Neural cell (in vitro differentiated cells): Measurements from ENCODE around the gene SMARCA1. TPM values are rescaled to one million over a fixed set of nuclear protein-coding genes. Genes with fewer than 3 reads are reported as not detected.
"Not testable (repeated sequence)": the region's sequence is repeated elsewhere in the genome, so short reads cannot be mapped to it uniquely, and the experiment has no call there.

Source experiments
- H2AFZ ChIP-seq: fragments of 200-600, 300-800 bp; sonication (generic), shearing (Covaris generic); 2 replicates; pipeline ENCODE4 v1.6.0; 2014; ENCODE audit warnings: low read depth, mild to moderate bottlenecking, antibody characterized with exemption, low read length, moderate library complexity
- H3F3A ChIP-seq: fragments of 200-600 bp; shearing (Covaris generic); 2 replicates; pipeline ENCODE4 v1.6.1; 2016; ENCODE audit warnings: mild to moderate bottlenecking, moderate library complexity, mixed read lengths, antibody characterized with exemption, low read length; ENCODE audit not compliant: insufficient read depth, poor library complexity, severe bottlenecking
- H3K27ac ChIP-seq: fragments of 200-600, 300-800 bp; sonication (generic), shearing (Covaris generic); 2 replicates; pipeline ENCODE4 v1.5.1; 2014; ENCODE audit warnings: mild to moderate bottlenecking, low read length, moderate library complexity
- H3K27me3 ChIP-seq: fragments of 300-800, 200-600 bp; sonication (generic), shearing (Covaris generic); 2 replicates; pipeline ENCODE4 v1.6.0; 2014; ENCODE audit warnings: mild to moderate bottlenecking, low read depth, low read length, moderate library complexity; ENCODE audit not compliant: insufficient read depth
- H3K36me3 ChIP-seq: fragments of 300-800, 200-600 bp; sonication (generic), shearing (Covaris generic); 2 replicates; pipeline ENCODE4 v1.5.1; 2014; ENCODE audit warnings: mild to moderate bottlenecking, antibody characterized with exemption, low read length, moderate library complexity; ENCODE audit not compliant: insufficient read depth
- H3K4me2 ChIP-seq: fragments of 300-800, 200-600 bp; sonication (generic), shearing (Covaris generic); 2 replicates; pipeline ENCODE4 v1.6.0; 2014; ENCODE audit warnings: mild to moderate bottlenecking, low read length
- H3K4me3 ChIP-seq: fragments of 300-800, 200-600 bp; sonication (generic), shearing (Covaris generic); 2 replicates; pipeline ENCODE4 v1.5.1; 2014; ENCODE audit warnings: mild to moderate bottlenecking, low read length, moderate library complexity
- H3K79me2 ChIP-seq: fragments of 200-600 bp; shearing (Covaris generic); replicated peaks from 2 replicates; pipeline ENCODE4 v1.6.0; 2014; ENCODE audit warnings: mild to moderate bottlenecking, low read length, moderate library complexity; ENCODE audit not compliant: insufficient read depth
- H3K9ac ChIP-seq: fragments of 300-800, 200-600 bp; sonication (generic), shearing (Covaris generic); 2 replicates; pipeline ENCODE4 v1.6.1; 2016; ENCODE audit warnings: mild to moderate bottlenecking, low read length, mixed read lengths
- H3K9me2 ChIP-seq: fragments of 200-600 bp; shearing (Covaris generic); 2 replicates; pipeline ENCODE4 v1.6.1; 2016; ENCODE audit warnings: mild to moderate bottlenecking, low read length, mixed read lengths; ENCODE audit not compliant: insufficient read depth
- H3K9me3 ChIP-seq: fragments of 200-600, 300-800 bp; sonication (generic), shearing (Covaris generic); 2 replicates; pipeline ENCODE4 v1.6.1; 2016; ENCODE audit warnings: mild to moderate bottlenecking, mixed run types, low read length, moderate library complexity, mixed read lengths
- H4K20me1 ChIP-seq: fragments of 200-600 bp; shearing (Covaris generic); 2 replicates; pipeline ENCODE4 v1.6.1; 2016; ENCODE audit warnings: mild to moderate bottlenecking, mixed run types; ENCODE audit not compliant: insufficient read depth
- CTCF ChIP-seq: fragments of 450-650 bp; IDR thresholded peaks from 2 replicates; pipeline ENCODE4 v1.5.1; 2014; ENCODE audit warnings: antibody characterized with exemption, mild to moderate bottlenecking, moderate library complexity; ENCODE audit not compliant: poor library complexity, severe bottlenecking
- EP300 ChIP-seq: fragments of 450-650 bp; conservative IDR thresholded peaks from 2 replicates; pipeline ENCODE4 v1.6.1; 2014; ENCODE audit warnings: antibody characterized with exemption, mild to moderate bottlenecking, moderate library complexity; ENCODE audit not compliant: poor library complexity, severe bottlenecking
- EZH2 ChIP-seq: fragments of 200-600, 300-800 bp; shearing (Covaris generic), sonication (generic); IDR thresholded peaks from 2 replicates; pipeline ENCODE4 v1.6.1; 2014; ENCODE audit warnings: antibody characterized with exemption, low read length, borderline replicate concordance, mild to moderate bottlenecking; ENCODE audit not compliant: insufficient read depth, poor library complexity, severe bottlenecking
- MXI1 ChIP-seq: fragments of 450-650 bp; conservative IDR thresholded peaks from 2 replicates; pipeline ENCODE4 v1.6.1; 2014; ENCODE audit warnings: antibody characterized with exemption, mild to moderate bottlenecking; ENCODE audit not compliant: poor library complexity, severe bottlenecking
- POLR2AphosphoS5 ChIP-seq: IDR thresholded peaks from 2 replicates; pipeline ENCODE4 v1.6.1; 2012
- RAD21 ChIP-seq: fragments of 450-650 bp; conservative IDR thresholded peaks from 2 replicates; pipeline ENCODE4 v1.6.1; 2014; ENCODE audit warnings: antibody characterized with exemption, mild to moderate bottlenecking, moderate library complexity
- SMC3 ChIP-seq: fragments of 450-650 bp; conservative IDR thresholded peaks from 2 replicates; pipeline ENCODE4 v1.6.1; 2014; ENCODE audit warnings: antibody characterized with exemption, mild to moderate bottlenecking, moderate library complexity; ENCODE audit not compliant: poor library complexity
- TAF1 ChIP-seq: IDR thresholded peaks from 2 replicates; pipeline ENCODE4 v1.6.1; 2012; ENCODE audit warnings: low read depth
- polyA plus RNA-seq: library from polyadenylated mRNA; depleted of rRNA; stranded (reverse); fragments of >200 nt; gene quantifications from 2 replicates; pipeline ENCODE4 v1.2.3, GENCODE V29; 2014
- TF ChIP-seq, protein P1 (sequence below): IDR thresholded peaks from 2 replicates; pipeline ENCODE4 v1.6.1; 2012; ENCODE audit warnings: borderline replicate concordance

SMARCA1 gene
- polyA plus RNA-seq, 1 donor from 2014 or later = 66.9 TPM

DNA sequence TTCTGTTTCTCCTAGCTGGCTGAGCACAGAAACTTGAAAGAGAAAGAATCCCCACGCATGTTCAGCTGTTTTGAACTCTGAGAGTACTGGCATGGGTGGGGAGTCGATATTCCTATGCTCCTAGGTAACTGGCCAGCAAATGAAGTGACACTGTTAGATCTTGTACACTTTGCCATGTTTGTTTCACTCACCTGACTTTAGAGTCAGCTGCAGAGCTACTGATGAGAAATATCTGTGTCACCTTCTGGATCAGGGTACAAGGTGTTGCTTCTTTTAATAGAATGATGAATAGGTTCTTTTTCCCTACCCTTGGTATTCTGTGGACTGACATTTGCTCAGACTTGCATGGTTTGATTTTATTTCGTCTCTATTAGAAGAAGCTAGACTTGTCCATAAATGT is 45.1 kb upstream of the SMARCA1 start:
- no peaks in the 10 kb centered on the region for H3K27me3 ChIP-seq
- no peaks in the 10 kb centered on the region for H3K9me2 ChIP-seq
- no peak for TF ChIP-seq TAF1
- no peak for TF ChIP-seq SMC3
- TF ChIP-seq EZH2 = no peak
- no peak for TF ChIP-seq POLR2AphosphoS5
- no peak for TF ChIP-seq MXI1
- H3F3A ChIP-seq = no peaks in the 10 kb centered on the region
- no peak overlapping the region for H3K4me2 ChIP-seq
- no peaks in the 10 kb centered on the region for H4K20me1 ChIP-seq
- no peaks in the 10 kb centered on the region for H3K9me3 ChIP-seq
- H3K36me3 ChIP-seq = no peaks in the 10 kb centered on the region
- no peak overlapping the region for H2AFZ ChIP-seq
- no peak overlapping the region for H3K9ac ChIP-seq
- no peaks in the 10 kb centered on the region for H3K79me2 ChIP-seq
- no peak overlapping the region for H3K27ac ChIP-seq
- H3K4me3 ChIP-seq = no peak overlapping the region

- no peak overlapping the region for H3K4me3 ChIP-seq
- TF ChIP-seq POLR2AphosphoS5 (no peak), EZH2 (no peak)
Observed at GRCh38 chrX:129566073-129566472, 42.8 kb upstream of the SMARCA1 start.

GRCh38 chrX:129565046-129565650 is 41.9 kb upstream of the SMARCA1 start:
- Histone ChIP-seq H3K9me2 (no peaks in the 10 kb centered on the region), H3K4me3 (no peak overlapping the region), H3K27me3 (no peaks in the 10 kb centered on the region), H3K9ac (no peak overlapping the region), H3K9me3 (no peaks in the 10 kb centered on the region), H4K20me1 (no peaks in the 10 kb centered on the region), H3K79me2 (no peaks in the 10 kb centered on the region), H3K4me2 (no peak overlapping the region), H3F3A (no peaks in the 10 kb centered on the region), H2AFZ (no peak overlapping the region), H3K36me3 (no peaks in the 10 kb centered on the region), H3K27ac (no peak overlapping the region)
- no peak for TF ChIP-seq RAD21
- TF ChIP-seq POLR2AphosphoS5 = no peak
- TF ChIP-seq SMC3 = no peak
- TF ChIP-seq EZH2 = no peak
- TF ChIP-seq CTCF = no peak
- TF ChIP-seq, protein P1, sequence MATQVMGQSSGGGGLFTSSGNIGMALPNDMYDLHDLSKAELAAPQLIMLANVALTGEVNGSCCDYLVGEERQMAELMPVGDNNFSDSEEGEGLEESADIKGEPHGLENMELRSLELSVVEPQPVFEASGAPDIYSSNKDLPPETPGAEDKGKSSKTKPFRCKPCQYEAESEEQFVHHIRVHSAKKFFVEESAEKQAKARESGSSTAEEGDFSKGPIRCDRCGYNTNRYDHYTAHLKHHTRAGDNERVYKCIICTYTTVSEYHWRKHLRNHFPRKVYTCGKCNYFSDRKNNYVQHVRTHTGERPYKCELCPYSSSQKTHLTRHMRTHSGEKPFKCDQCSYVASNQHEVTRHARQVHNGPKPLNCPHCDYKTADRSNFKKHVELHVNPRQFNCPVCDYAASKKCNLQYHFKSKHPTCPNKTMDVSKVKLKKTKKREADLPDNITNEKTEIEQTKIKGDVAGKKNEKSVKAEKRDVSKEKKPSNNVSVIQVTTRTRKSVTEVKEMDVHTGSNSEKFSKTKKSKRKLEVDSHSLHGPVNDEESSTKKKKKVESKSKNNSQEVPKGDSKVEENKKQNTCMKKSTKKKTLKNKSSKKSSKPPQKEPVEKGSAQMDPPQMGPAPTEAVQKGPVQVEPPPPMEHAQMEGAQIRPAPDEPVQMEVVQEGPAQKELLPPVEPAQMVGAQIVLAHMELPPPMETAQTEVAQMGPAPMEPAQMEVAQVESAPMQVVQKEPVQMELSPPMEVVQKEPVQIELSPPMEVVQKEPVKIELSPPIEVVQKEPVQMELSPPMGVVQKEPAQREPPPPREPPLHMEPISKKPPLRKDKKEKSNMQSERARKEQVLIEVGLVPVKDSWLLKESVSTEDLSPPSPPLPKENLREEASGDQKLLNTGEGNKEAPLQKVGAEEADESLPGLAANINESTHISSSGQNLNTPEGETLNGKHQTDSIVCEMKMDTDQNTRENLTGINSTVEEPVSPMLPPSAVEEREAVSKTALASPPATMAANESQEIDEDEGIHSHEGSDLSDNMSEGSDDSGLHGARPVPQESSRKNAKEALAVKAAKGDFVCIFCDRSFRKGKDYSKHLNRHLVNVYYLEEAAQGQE = no peak
- TF ChIP-seq TAF1 = no peak
- no peak for TF ChIP-seq EP300
- no peak for TF ChIP-seq MXI1

More at GRCh38 chrX:129566073-129566472, 42.8 kb upstream of the SMARCA1 start:
- H3F3A ChIP-seq = no peaks in the 10 kb centered on the region
- H3K4me2 ChIP-seq = no peak overlapping the region
- H3K9me3 ChIP-seq = no peaks in the 10 kb centered on the region
- no peaks in the 10 kb centered on the region for H3K9me2 ChIP-seq
- no peaks in the 10 kb centered on the region for H3K27me3 ChIP-seq
- no peak overlapping the region for H2AFZ ChIP-seq
- H3K79me2 ChIP-seq = no peaks in the 10 kb centered on the region
- H3K27ac ChIP-seq = no peak overlapping the region
- H3K9ac ChIP-seq = no peak overlapping the region
- H3K36me3 ChIP-seq = no peaks in the 10 kb centered on the region
- no peaks in the 10 kb centered on the region for H4K20me1 ChIP-seq

DNA sequence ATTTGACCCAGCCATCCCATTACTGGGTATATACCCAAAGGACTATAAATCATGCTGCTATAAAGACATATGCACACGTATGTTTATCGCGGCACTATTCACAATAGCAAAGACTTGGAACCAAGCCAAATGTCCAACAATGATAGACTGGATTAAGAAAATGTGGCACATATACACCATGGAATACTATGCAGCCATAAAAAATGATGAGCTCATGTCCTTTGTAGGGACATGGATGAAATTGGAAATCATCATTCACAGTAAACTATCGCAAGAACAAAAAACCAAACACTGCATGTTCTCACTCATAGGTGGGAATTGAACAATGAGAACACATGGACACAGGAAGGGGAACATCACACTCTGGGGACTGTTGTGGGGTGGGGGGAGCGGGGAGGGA is 41.1 kb upstream of the SMARCA1 start:
- not testable (repeated sequence) for H3K9me3 ChIP-seq, H2AFZ ChIP-seq, H3K9me2 ChIP-seq, H4K20me1 ChIP-seq, H3K9ac ChIP-seq, H3K4me3 ChIP-seq, H3K27me3 ChIP-seq, H3K36me3 ChIP-seq, H3F3A ChIP-seq, H3K27ac ChIP-seq, H3K79me2 ChIP-seq, H3K4me2 ChIP-seq
